ENCODE results near the gene EIF4B.
A peak's percentile ranks its signal among the peaks of the same experiment; 100 is the strongest.

EIF4B gene

DNA sequence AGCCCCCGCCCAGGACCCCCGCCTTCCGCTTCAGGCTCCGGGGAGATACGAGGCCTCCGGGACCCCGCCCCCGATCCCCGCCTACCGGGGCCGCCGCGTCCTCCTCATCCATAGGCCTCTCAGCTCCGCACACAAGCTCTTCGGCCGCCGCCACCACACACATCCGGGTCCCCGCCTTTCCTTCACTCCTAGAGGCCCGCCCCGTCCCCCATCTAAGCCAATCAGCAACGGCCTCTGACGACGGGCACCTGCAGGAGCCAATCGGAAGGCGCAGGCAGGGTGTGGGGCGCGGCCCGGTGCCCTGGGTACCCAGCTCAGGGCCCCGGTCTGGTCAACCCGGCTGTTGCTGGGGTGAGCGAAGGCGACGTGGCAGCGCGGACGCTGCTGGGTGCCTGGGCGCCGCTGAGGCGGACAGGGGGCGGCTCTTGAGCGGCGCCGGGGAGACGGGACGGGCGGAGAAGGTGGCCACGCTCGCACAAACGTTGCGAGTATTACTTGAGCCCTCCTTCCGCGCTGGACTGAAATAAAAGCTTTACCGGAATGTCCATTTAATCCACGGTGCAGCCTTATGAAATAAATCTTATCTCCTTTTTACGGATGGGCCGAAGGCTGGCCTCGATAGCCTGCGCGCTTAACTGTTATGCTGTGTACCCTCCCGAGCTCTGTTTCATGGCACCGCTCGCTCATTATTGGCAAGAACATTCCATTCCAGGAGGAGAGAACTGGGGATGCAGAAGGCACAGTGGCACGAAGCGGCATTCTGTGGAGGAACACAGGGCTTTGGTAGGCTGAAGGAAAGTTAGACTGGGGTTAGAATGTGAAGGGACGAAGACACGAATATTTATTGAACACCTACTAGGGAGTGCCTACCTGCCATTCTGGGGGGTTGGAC, 73.2 kb downstream of the EIF4B start, which contains the start of gene SPRYD3:
SPRYD3 (minus strand) TSS at position 165 of the 892 bp plus-strand sequence; CDS start at position 108, 57 bp downstream.
- Mint-ChIP-seq H3K27me3 (ENCODE audit: low read depth, poor library complexity) (peaks cover 33% of the 10 kb centered on the region), H3K4me1 (peaks cover 31% of the 10 kb centered on the region), H3K27ac (peak within 1 kb of the TSS; percentile 95), H3K36me3 (ENCODE audit: low read depth) (peaks cover 21% of the 10 kb centered on the region), H3K4me3 (peak within 1 kb of the TSS; percentile 92), H3K9me3 (peaks cover 8% of the 10 kb centered on the region)
- TF ChIP-seq, protein P1, sequence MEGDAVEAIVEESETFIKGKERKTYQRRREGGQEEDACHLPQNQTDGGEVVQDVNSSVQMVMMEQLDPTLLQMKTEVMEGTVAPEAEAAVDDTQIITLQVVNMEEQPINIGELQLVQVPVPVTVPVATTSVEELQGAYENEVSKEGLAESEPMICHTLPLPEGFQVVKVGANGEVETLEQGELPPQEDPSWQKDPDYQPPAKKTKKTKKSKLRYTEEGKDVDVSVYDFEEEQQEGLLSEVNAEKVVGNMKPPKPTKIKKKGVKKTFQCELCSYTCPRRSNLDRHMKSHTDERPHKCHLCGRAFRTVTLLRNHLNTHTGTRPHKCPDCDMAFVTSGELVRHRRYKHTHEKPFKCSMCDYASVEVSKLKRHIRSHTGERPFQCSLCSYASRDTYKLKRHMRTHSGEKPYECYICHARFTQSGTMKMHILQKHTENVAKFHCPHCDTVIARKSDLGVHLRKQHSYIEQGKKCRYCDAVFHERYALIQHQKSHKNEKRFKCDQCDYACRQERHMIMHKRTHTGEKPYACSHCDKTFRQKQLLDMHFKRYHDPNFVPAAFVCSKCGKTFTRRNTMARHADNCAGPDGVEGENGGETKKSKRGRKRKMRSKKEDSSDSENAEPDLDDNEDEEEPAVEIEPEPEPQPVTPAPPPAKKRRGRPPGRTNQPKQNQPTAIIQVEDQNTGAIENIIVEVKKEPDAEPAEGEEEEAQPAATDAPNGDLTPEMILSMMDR (IDR thresholded peaks at IDR 0.05), result no peak
- DNase-seq, result peak; percentile 98

DNA sequence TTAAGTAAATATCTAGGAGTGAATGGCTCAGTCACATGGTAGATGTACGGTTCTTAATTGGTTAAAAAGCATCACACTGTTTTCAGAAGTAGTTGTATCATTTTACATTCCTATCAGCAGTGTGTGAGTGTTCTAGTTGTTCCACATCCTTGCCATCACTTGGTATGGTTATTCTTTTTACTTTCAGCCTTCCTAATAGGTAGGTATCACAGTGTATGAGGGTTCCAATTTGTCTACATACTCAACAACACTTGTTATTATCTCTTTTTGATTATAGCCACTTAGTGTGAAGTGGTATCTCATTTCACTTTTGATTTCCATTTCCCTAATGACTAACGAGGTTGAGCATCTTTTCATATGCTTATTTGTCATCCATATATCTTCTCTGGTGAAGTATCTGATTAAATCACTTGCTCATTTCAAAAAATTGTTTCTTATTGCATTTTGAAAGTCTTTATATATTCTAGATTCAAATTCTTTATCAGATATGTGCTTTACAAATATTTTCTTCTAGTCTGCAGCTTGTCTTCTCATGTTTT, 76.5 kb downstream of the EIF4B start:
- peaks cover 16% of the 10 kb centered on the region for H3K9me3 Mint-ChIP-seq
- H3K27ac Mint-ChIP-seq, result no peak overlapping the region
- no peak overlapping the region for H3K4me3 Mint-ChIP-seq
- H3K27me3 Mint-ChIP-seq (ENCODE audit: low read depth, poor library complexity), result peaks cover 34% of the 10 kb centered on the region
- DNase-seq, result no peak
- peaks cover 19% of the 10 kb centered on the region for H3K4me1 Mint-ChIP-seq
- H3K36me3 Mint-ChIP-seq (ENCODE audit: low read depth), result no peaks in the 10 kb centered on the region
- TF ChIP-seq, protein P1 (IDR thresholded peaks at IDR 0.05), result no peak

DNA sequence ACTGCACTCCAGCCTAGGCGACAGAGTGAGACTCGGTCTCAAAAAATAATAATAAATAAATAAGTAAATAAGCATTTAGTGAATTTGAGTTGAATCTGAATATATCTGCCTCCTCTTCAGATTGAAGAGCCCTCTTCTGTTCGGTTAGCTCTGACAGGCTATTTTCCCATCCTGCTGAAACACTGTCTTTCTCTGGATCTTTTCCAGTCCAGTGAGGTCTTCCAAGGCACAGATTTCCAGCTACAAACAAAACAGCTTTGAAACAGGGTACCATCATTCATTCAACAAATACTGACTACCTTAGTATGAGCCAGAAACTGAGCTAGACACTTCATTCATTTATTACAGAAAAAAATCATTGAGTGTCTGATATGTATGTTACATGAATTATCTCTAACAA, 80.1 kb downstream of the EIF4B start:
- Mint-ChIP-seq H3K4me3 (no peak overlapping the region), H3K9me3 (peaks cover 16% of the 10 kb centered on the region), H3K36me3 (ENCODE audit: low read depth) (no peaks in the 10 kb centered on the region), H3K27me3 (ENCODE audit: low read depth, poor library complexity) (peaks cover 46% of the 10 kb centered on the region), H3K27ac (no peak overlapping the region), H3K4me1 (no peaks in the 10 kb centered on the region)
- DNase-seq, result no peak
- TF ChIP-seq, protein P1 (IDR thresholded peaks at IDR 0.05), result no peak

DNA sequence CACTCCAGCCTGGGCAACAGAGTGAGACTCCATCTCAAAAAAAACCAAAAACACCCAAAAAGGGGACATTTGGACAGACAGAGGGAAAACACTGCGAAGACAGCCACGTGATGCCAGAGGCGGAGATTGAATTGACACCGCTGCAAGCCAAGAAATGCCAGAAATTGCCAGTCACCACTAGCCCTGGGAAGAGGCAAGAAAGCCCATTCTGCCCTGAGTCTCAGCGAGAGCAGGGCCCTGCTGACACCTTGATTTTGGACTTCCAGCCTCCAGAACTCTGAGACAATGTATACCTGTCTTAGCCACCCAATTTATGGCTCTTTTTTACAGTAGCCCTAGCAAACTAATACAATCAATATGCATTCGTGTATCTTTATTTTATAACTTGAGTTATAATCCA, 83.8 kb downstream of the EIF4B start:
- Mint-ChIP-seq H3K27ac (no peak overlapping the region), H3K4me3 (no peak overlapping the region), H3K36me3 (ENCODE audit: low read depth) (no peaks in the 10 kb centered on the region), H3K27me3 (ENCODE audit: low read depth, poor library complexity) (peaks cover 45% of the 10 kb centered on the region), H3K4me1 (peaks cover 11% of the 10 kb centered on the region), H3K9me3 (peaks cover 6% of the 10 kb centered on the region)
- no peak for DNase-seq
- TF ChIP-seq, protein P1 (IDR thresholded peaks at IDR 0.05), result no peak

DNA sequence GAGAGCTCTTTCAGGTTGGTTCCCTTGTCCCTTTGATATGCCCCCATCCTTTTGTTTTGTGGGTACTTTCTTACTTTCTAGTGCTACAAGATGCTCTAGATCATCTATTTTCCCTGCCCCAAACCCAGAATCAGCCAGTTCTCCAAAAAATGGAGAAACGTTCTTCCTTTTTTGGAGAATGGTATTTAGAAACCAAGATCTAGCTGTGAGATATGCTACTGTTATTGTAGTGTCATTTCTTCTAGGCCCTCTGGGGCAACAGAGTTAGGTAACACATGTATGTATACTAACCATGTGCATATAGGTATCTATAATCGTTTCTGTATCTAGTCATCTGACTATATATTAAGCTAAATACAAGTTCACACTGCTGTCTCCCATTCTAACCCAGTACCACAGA, 84.3 kb downstream of the EIF4B start:
- no peak for DNase-seq
- H3K9me3 Mint-ChIP-seq, result peaks cover 2% of the 10 kb centered on the region
- H3K27ac Mint-ChIP-seq, result no peak overlapping the region

More for the DNA sequence above, 84.3 kb downstream of the EIF4B start:
- TF ChIP-seq, protein P1 (IDR thresholded peaks at IDR 0.05), result no peak
- Mint-ChIP-seq H3K4me1 (peaks cover 11% of the 10 kb centered on the region), H3K4me3 (no peak overlapping the region), H3K36me3 (ENCODE audit: low read depth) (no peaks in the 10 kb centered on the region), H3K27me3 (ENCODE audit: low read depth, poor library complexity) (peaks cover 41% of the 10 kb centered on the region)
